A549 (cell line): Measurements from ENCODE around the gene COX7A1.

Source experiments
- CBX8 ChIP-seq: fragments of 200-600 bp; sonication (generic); IDR thresholded peaks from 2 replicates; pipeline ENCODE4 v1.6.1; 2016
- CEBPB ChIP-seq, 2 experiments: fragments of >200 bp in 1 of 2; sonication (Bioruptor Twin) in 1 of 2; formaldehyde crosslinking in 1 of 2; IDR thresholded peaks; 2 replicates each; pipeline ENCODE4 v1.6.1; 2012 to 2016
- CHD4 ChIP-seq: fragments of 200-600 bp; sonication (generic); IDR thresholded peaks from 2 replicates; pipeline ENCODE4 v1.6.1; 2016; ENCODE audit warnings: antibody characterized with exemption, mild to moderate bottlenecking, borderline replicate concordance
- MAFK ChIP-seq: fragments of 450-650 bp; IDR thresholded peaks from 2 replicates; pipeline ENCODE4 v1.6.1; 2014; ENCODE audit not compliant: partially characterized antibody
- MAZ ChIP-seq: fragments of 150-350 bp; IDR thresholded peaks from 2 replicates; pipeline ENCODE4 v1.6.1; 2014; ENCODE audit warnings: antibody characterized with exemption, low read depth, low read length, borderline replicate concordance
- NPAS2 ChIP-seq: fragments of 250-450 bp; sonication (Bioruptor Pico); IDR thresholded peaks from 2 replicates; pipeline ENCODE4 v1.8.0; 2022; ENCODE audit warnings: mild to moderate bottlenecking, moderate library complexity, borderline replicate concordance
- PHF8 ChIP-seq: fragments of 200-600 bp; sonication (generic); IDR thresholded peaks from 2 replicates; pipeline ENCODE4 v1.6.1; 2016; ENCODE audit warnings: low read depth, mild to moderate bottlenecking, antibody characterized with exemption, moderate library complexity, borderline replicate concordance
- POLR2A ChIP-seq: IDR thresholded peaks from 2 replicates; pipeline ENCODE4 v1.6.1; 2012; ENCODE audit warnings: mild to moderate bottlenecking, low read length
- RFX5 ChIP-seq: fragments of 450-650 bp; IDR thresholded peaks from 2 replicates; pipeline ENCODE4 v1.7.1; 2014; ENCODE audit warnings: antibody characterized with exemption, mild to moderate bottlenecking, moderate library complexity
- RNF2 ChIP-seq: fragments of 200-600 bp; sonication (generic); IDR thresholded peaks from 2 replicates; pipeline ENCODE4 v1.6.1; 2016; ENCODE audit warnings: low read depth, mild to moderate bottlenecking, antibody characterized with exemption, moderate library complexity, borderline replicate concordance
- SMC3 ChIP-seq: fragments of >200 bp; sonication (Bioruptor Twin); formaldehyde crosslinking; IDR thresholded peaks from 3 replicates; pipeline ENCODE4 v1.6.1; 2018; ENCODE audit warnings: inconsistent platforms
- TP53 ChIP-seq: fragments of 250-450 bp; sonication (Bioruptor Pico); IDR thresholded peaks from 2 replicates; pipeline ENCODE4 v1.5.0; 2021; ENCODE audit warnings: mild to moderate bottlenecking, moderate library complexity
- TF ChIP-seq, protein P1 (sequence below): fragments of >200 bp; sonication (Bioruptor Twin); formaldehyde crosslinking; IDR thresholded peaks from 3 replicates; pipeline ENCODE4 v1.5.1; 2016
- TF ChIP-seq, protein P2 (sequence below): IDR thresholded peaks from 2 replicates; pipeline ENCODE4 v1.6.1; 2012

DNA sequence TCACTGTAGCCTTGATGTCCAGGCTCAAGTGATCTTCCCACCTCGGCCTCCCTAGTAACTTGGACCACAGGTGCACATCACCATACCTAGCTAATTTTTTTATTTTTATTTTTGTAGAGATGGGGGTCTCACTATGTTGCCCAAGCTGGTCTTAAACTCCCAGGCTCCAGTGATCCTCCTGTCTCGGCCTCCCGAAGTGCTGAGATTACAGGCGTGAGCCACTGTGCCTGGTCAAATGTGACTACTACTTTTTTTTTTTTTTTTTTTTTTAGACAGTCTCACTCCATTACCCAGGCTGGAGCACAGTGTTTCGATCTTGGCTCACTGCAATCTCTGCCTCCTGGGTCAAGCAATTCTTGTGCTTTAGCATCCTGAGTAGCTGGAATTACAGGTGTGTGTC, 20.6 kb upstream of the COX7A1 start:
- TF ChIP-seq POLR2A (no peak), CBX8 (no peak), PHF8 (no peak), SMC3 (no peak), CHD4 (no peak), NPAS2 (CRISPR knock-in tag) (no peak), TP53 (CRISPR knock-in tag) (no peak), MAZ (no peak), RNF2 (no peak), RFX5 (no peak), MAFK (no peak), CEBPB (IDR thresholded peaks at IDR 0.05) (no peak)
- TF ChIP-seq, protein P1, sequence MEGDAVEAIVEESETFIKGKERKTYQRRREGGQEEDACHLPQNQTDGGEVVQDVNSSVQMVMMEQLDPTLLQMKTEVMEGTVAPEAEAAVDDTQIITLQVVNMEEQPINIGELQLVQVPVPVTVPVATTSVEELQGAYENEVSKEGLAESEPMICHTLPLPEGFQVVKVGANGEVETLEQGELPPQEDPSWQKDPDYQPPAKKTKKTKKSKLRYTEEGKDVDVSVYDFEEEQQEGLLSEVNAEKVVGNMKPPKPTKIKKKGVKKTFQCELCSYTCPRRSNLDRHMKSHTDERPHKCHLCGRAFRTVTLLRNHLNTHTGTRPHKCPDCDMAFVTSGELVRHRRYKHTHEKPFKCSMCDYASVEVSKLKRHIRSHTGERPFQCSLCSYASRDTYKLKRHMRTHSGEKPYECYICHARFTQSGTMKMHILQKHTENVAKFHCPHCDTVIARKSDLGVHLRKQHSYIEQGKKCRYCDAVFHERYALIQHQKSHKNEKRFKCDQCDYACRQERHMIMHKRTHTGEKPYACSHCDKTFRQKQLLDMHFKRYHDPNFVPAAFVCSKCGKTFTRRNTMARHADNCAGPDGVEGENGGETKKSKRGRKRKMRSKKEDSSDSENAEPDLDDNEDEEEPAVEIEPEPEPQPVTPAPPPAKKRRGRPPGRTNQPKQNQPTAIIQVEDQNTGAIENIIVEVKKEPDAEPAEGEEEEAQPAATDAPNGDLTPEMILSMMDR = no peak
- TF ChIP-seq, protein P2, sequence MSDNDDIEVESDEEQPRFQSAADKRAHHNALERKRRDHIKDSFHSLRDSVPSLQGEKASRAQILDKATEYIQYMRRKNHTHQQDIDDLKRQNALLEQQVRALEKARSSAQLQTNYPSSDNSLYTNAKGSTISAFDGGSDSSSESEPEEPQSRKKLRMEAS = no peak
